GM18907 (cell line): ENCODE measurements around the gene SYCE3.
A peak's percentile ranks its signal among the peaks of the same experiment; 100 is the strongest.

Source experiments
- ATAC-seq: cut with Tn5 transposase; IDR thresholded peaks from one replicate; pipeline ENCODE4 v1.9.1; 2021; ENCODE audit warnings: mild to moderate bottlenecking, moderate library complexity; ENCODE audit not compliant: unreplicated experiment

SYCE3 gene

DNA sequence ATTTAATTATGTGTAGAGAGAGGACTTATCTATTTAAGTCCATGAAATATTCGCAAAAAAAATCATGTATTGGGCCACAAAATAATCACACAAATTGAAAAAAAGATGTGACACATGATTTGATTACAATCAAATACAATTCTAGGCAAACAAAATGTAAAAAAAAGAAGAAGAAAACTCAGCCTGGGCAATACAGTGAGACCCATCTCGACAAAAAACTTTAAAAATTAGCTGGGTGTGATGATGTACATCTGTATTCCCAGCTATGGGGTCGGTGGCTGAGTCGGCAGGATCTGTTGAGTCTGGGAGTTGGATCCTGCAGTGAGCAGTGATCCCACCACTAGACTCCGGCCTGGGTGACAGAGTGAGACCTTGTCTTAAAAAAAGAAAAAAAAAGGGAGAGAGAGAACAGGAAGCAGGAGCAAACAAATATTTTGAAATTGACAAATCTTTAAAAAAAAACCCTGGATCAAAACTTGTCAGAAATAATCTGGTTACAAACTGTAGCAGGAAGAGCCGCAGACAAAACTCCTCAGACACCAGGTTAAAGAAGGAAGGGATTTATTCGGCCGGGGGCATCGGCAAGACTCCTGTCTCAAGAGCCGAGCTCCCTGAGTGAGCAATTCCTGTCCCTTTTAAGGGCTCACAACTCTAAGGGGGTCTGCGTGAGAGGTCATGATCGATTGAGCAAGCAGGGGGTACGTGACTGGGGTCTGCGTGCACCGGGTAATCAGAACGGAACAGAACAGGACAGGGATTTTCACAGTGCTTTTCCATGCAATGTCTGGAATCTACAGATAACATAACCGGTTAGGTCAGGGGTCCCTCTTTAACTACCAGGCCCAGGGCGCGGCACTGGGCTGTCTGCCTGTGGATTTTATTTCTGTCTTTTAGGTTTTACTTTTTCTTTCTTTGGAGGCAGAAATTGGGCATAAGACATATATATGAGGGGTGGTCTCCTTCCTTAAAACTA, 29.6 kb downstream of the SYCE3 start:
- ATAC-seq = no peak

DNA sequence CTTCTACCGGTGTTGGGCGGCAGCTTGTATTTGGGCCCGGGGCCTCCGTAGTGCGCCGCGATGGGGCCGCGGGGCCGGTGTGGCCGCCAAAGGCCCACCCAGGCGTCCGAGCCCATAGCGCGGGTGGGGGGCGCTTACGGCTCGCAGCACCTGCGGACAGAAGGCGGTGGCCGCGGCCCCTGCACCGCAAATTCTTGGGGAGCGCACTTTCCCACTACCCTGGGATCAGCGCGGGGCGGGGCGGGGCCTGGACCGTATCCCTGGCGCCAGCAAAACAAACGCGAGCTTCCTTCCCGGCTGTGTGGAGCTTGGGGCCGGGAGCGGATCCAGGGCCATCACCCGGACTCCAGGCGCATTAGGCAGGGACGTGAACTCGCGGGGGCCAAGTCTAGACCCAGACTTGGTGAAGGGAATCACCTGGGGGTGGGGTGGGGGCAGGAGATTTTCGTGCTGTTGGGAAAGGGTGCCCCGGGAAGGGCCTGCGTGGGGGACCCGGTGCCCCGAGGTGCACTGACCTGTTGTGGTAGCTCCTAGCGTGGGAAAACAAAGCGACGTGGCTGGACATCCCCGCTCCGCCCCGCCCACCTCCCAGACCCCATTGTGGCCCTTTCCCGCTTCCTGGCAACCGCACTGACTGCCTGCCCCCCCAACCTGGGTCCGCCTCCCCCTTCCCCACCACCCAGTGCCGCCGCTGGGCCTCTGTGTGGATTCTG, 30.6 kb downstream of the SYCE3 start:
- no peak for ATAC-seq

DNA sequence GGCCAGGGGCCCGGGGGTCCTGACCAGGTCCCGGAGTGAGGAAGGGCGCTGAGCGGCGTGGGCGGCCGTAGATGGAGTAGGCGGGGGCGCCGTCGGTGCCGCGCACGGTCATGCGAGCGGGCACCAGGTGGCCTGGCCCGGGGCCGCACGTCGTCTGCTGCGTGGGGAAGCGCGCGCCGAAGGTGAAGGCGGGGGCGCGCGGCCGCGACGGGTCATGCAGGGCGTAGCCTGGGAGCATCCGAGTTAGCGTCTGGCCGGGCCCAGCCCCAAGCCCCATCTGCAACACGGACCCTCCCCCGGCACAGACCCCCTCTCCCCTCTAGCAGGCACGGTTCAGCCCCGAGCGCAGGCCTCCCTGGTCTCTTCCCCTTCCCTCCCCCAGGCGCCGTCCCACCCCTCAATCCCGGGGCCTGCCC, 31.2 kb downstream of the SYCE3 start:
- ATAC-seq = no peak

DNA sequence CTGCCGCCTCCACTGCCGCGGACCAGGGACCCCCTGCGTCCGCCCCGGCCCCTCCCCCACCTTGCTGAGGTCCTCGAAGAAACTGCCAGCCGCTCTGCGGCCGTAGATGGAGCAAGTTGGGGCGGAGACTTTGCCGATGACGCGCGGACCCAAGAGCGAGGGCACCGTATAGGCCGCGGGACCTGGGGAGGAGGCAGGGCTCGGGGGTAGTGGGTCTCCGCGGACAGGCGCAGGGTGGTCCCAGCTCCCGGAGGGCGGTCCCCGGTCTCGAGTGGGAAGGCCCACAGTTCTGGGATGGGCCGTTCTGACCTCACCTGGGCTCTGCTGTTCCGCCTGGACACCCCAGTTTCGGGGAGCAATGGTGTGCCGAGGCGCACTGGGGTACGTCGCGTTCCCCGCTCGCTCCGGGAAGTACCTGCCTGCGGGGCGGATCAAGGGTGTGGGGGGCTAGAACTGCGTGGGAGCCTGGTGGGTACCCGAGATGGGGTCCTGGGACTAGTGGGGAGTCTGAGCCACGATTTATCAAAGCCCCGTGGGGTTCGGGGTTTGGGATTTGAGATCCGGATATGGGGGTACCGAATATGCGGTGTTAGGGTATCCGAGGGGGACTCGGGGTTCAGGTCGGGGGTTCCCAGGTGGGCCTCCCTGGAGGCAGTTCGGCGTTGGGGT, 31.7 kb downstream of the SYCE3 start:
- no peak for ATAC-seq

DNA sequence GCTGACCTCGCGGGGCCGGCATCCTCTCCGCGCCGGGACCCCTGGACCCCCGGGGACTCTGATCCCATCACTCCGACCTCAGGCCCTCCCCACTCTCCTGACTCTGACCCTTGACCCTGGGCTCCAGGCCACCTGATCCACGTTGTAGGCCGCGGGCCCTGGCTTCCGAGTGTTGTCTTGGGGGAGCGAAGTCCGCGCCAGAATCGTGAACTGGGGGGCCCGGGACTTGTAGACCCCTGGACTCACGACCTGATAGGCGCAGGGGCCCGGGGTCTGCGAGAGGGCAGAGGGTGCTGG, 32.2 kb downstream of the SYCE3 start:
- ATAC-seq = no peak

DNA sequence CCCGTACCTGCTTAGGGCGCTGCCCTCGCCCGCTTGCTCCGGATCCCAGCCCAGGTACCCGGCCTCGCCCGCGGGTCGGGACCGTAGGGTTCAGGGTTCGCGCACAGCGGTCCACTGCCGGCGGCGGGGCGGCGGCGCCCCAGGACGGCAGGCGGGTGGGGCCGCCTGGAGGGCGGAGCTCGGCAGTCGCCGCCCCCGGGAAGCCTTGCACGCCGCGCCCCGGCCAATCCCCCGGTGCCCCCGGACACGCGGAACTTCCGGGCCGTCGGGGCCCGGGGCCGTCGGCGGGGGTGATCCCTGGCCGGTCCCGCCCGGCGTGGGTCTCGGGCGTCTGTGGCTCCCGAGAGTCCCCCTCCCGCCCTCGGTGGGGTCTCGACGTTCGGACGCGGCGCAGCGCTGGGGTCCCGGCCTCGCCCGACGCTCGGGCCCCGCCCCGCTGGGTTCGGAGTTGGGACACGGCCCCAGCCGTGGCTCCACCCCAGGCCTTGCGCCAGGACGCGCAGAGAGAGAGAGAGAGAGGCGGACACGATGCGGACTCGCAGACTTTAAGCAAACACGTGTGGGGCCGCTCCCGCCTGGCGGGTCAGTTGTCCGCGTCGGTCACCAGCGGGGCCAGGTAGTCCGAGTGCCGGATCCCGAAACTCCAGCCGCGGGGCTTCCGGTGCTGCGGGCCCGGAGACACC, 32.7 kb downstream of the SYCE3 start, which contains the start of gene TYMP:
Gene TYMP (minus strand): TSS at position 116 of the 683 bp plus-strand sequence. CDS start 303 bp downstream, outside the sequence.
- ATAC-seq = peak; percentile 21

DNA sequence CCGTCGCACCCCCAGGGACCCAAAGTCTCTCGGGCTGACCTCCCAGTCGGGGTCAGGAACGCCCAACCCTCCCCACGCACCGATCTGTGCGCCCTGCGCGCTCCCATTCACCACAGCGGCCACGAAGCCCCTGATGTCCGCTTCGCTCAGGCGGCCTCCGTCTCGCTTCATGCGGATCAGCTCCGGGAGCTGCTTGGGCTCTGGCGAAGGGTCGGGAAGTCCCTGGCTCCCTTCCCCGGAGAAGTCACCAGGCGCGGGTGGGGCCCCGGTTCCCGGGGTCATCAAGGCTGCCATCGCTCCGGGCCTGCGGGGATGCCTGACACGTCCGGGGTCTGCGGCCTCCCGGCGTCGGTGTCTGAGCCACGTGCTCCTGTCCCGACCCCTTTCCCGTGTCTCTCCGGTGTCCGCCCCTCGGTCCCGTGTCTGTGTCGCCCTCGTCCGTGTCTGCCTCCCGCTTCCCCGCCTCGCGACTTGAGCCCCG, 33.3 kb downstream of the SYCE3 start:
- no peak for ATAC-seq

DNA sequence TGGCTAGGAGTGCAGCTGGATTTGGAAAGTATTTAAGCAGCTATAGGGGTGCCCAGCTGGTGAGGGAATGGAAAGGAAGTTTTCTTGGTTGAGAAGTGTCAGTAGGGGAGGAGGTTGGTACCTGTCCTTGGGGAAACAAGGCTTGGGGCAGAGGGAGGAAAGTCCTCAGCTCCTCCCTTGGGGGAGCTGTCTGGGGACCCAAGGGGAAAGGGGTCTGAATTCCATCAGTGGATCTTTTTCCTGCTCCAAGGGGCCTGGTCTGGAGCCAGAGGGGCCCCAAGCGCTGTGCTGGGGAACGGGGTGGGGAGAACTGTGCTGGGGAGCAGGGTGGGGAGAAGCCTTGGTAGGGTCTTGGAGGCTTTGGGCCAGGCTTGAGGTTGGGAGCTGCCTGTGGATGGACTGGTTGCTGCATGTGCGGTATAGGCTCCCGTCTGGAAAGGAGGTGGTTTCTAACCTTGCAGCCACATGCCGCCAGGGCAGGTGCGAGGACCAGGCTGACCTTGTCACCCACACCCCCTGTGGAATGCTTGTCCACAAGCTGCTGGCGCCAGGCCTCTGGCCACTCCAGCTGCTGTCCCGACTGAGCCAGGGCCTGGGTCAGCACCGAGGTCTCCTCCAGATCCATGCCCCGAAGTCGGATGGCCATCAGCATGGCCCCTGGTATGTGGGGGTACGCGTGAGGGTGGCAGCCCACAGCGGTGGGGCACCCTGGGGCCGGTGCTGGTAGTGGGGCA, 33.9 kb downstream of the SYCE3 start:
- no peak for ATAC-seq

DNA sequence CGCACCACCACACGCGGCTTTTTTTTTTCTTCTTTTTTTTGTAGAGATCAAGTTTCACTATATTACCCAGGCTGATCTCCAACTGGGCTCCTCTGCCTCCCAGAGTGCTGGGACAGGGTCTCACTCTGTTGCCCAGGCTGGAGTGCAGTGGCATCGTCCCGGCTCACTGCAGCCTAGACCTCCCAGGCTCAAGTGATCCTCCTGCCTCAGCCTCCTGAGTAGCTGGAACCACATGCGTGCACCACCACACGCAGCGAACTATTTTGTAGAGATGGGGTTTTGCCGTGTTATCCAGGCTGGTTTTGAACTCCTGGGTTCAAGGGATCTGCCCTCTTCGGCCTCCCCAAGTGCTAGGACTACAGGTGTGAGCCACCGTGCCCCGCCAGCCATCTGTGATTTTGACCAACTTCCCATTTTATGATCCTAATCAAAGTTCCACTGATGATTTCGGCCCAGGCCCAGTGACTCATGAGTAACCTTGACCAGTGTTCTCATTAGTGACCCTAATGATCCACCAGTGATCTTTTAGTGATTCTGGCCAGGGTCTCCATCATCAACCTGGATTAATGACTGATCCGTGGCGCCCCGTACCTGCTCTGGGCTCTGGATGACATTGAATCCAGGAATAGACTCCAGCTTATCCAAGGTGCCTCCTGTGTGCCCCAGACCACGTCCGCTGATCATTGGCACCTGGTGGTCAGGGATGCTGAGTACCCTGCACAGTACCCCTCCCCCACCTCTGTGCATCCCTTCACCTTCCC, 34.6 kb downstream of the SYCE3 start:
- no peak for ATAC-seq

DNA sequence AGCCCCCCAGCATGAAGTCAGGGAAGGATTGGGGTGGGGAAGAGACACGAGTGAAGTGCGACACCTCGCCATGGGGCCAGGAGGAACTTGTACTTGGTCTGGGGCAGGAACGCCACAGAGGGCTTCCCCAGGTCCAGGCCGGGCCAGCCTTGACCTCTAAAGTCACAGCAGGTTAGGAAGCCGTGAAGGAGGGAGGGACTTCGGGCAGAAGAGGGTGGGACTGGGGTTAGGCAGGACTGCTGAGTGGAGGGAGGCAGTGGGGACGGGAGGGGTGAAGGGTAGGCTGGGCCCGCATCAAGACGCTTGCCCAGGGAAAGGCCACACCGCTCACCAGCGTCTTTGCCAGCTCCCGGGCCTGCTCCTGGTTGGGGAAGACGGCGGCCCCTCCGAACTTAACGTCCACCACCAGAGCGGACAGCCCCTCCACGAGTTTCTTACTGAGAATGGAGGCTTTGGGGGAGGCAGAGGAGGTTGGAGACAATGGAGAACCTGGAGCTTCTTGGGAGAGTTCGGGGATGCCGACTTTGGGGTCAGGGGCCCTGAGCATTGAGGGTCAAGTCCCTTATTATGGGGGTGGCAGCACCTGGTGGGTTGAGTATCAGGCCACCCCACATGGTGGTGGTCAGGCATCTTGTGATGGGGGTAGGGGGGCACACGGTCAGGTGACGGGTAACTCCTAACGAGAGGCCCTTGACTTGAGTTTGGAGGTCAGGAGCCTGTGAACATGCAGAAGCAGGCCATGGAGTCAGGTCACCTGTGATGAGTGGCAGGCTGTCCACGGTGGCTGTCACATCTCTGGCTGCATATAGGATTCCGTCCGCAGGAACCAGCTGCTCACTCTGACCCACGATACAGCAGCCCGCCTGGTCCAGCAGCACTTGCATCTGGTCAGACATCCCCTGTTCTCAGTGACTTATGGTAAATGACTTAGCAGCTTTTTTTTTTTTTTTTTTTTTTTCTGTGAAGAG, 35.6 kb downstream of the SYCE3 start:
- no peak for ATAC-seq

DNA sequence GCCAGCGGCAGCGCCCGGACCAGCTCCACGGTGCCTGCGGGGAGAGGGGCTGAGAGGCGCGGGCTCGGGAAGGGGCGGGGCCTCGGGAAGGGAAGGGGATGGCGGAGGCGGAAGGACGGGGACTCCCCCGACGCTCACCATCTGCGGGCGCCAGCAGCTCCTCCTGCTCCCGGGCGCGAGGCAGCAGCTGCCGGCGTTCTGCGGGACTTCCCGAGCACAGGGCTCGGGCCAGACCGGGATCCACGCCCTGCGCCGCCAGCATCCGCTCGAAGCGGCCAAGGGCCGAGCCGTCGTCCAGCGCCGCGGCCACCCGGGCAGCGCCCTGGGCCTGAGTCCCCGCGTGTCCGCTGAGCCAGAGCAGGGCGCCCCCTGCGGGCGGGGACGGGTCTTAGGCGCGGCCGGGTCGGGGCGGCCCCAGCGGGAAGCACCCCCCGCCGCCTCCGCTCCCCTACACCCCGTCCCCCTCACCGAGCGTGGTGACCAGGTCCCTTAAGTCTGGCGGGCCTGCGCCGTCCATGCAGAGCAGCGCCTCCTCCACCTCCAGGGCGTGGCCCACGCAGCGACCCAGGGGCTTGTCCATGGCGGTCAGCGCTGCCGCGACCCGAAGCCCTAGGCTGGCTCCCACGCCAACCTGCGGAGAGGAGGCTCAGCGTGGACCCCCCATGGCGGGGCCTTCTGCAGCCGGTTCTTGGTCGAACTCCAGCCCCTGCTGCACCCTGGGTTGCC, 36.4 kb downstream of the SYCE3 start:
- peak; percentile 29 for ATAC-seq

DNA sequence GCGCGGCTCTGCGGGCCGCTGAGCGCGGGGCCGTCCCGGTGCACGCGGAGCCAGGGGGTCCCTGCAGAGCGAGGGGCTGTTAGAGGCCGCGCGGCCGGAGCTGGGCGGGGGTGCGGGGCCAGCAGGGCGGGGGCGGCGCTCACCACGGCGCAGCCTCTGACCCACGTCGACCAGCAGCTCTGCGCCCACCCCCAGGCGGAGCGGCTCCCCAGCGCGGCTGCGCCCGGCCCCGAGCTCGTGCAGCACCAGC, 36.9 kb downstream of the SYCE3 start:
- ATAC-seq = no peak

DNA sequence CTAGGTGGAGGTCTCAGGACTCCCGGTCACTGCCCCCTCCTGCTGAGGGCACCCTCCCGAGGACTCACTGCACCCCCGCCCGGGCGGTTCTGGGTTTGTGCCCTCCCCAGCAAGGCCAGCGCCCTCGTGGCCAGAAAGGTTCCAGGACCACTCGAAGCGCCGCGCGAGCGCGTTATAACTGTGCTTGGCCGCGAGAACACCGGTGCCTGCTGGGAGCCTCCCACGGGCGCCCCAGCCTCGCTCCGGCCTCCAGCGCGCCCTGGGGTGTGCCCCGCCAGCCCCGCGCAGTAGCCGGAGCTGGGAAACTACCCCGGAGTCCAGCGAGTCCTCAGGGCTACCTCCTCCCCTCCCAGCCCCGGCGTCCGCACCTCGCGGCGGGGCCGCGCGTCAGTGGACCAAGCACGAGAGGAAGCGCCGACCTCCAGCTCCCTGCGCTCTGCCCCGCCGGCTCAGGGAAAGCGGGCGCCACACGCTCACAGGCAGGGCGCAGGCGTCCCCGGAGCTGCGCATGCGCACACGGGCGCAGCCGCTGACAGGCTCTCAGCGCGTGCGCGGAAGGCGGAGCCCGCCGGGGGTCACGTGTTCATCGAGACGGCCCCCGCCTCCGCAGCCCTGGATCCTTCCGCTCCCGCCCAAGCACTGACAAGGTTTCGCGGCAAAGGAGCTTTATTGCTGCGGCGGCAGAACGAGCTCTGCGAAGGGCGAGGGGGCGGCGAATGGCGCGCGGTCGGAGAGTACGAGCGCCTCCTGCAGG, 37.4 kb downstream of the SYCE3 start, which contains the start of gene SCO2:
Gene SCO2 (minus strand): TSS at position 495 of the 754 bp plus-strand sequence. CDS start 1,187 bp downstream, outside the sequence.
- ATAC-seq = peak; percentile 44

DNA sequence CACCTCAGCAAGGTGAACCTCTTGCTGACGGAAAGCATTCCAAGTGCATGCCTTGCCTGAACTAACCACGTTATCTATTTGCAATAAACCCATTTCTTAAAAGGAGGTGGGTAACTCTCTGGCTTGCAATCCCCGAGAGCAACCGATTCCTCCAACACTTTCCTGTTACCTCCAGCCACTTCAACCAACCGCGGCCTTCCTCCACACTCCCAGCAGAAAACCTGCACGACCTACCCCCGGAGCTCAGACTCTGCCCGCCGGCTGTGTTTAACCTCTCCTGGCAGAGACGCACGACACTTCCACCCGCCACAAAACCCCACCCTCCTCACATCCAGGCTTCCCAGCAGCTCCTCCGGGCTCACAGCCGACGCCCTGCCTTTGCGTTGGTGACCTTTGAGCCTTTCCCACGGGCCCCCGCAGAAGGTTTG, 38.0 kb downstream of the SYCE3 start:
- ATAC-seq = no peak

DNA sequence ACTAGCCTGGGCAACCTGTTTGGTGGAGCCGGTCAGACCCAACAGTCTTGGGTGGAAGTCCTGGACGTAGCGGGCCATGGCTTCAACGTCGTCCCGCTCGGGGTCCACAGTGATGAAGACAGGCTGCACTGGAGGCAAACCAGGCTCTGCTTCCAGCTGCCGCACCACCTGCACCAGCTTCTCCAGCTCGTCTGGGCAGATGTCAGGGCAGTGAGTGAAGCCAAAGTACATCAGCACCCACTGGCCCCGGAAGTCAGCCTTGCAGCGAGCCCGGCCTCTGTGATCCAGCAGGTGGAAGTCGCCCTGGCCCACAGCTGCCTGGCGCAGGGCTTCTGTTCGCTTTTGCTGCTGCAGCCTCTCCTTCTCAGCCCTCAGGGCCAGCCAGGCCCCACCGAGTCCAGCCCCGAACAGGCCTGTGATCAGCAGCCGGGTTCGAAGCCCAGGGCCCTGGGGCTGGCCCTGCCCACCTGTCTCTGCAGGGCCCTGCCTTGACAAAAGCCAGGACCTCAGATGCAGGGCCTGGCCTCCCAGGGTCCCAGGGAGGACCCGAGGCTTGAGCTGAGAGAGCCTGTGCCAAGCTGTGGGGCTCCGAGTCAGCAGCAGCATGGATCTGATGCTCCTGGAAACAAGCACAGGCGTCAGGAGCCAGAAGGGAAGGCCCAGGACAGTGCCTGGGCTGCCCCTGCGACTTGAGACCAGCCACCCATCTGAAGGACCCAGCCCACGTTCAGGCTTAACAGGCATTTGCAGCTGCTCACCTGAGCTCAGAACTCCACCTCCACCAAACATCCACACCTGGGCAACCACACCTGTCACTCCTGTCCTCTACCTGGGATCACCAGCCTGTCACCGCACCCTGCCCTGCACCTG, 38.7 kb downstream of the SYCE3 start:
- ATAC-seq = no peak

DNA sequence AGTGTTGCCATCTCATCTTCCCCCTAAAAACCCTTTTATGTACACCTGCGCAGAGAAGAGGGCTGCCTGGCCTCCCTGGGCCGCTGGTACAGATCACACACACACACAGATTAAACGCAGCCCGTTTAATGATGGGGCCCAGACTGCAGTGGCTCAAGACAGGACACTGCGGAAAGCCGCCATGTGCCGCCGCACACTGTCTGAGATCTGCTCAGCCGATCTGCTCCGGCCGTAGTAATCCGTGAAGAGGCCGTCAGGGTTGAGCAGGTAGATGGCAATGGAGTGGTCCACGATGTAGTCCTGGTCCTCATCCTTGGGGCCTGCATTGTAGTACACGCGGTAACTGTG, 39.3 kb downstream of the SYCE3 start:
- no peak for ATAC-seq
